ENCODE data around the gene SYT6.

The SYT6 gene

GRCh38 chr1:114153261-114154145 lies at the start of gene SYT6:
SYT6 (minus strand) TSS chr1:114153869; CDS start chr1:114153772, 97 bp downstream.
- DNase-seq: no peak

GRCh38 chr1:114201486-114201885 lies 47.8 kb upstream of the SYT6 start:
- DNase-seq: no peak

- DNase-seq: no peak
Measured at GRCh38 chr1:114199017-114199594, 45.4 kb upstream of the SYT6 start.

GRCh38 chr1:114196992-114197907 lies 43.6 kb upstream of the SYT6 start:
- DNase-seq: no peak

GRCh38 chr1:114195819-114196218 lies 42.1 kb upstream of the SYT6 start:
- no peak for DNase-seq

- no peak for DNase-seq
Measured at GRCh38 chr1:114192328-114192727, 38.7 kb upstream of the SYT6 start.

- no peak for DNase-seq
Measured at GRCh38 chr1:114189398-114189797, 35.7 kb upstream of the SYT6 start.

- no peak for DNase-seq
Measured at GRCh38 chr1:114181356-114181755, 27.7 kb upstream of the SYT6 start.

- no peak for DNase-seq
Measured at GRCh38 chr1:114180742-114181141, 27.1 kb upstream of the SYT6 start.

- no peak for DNase-seq
Measured at GRCh38 chr1:114178936-114179335, 25.3 kb upstream of the SYT6 start.

- DNase-seq: no peak
Measured at GRCh38 chr1:114177282-114177681, 23.6 kb upstream of the SYT6 start.

- DNase-seq: no peak
Measured at GRCh38 chr1:114176366-114176765, 22.7 kb upstream of the SYT6 start.

- no peak for DNase-seq
Measured at GRCh38 chr1:114173680-114174079, 20.0 kb upstream of the SYT6 start.

- no peak for DNase-seq
Measured at GRCh38 chr1:114169509-114169908, 15.8 kb upstream of the SYT6 start.

GRCh38 chr1:114167226-114167625 lies 13.6 kb upstream of the SYT6 start:
- no peak for DNase-seq

GRCh38 chr1:114164840-114165543 lies 11.3 kb upstream of the SYT6 start:
- DNase-seq: no peak

GRCh38 chr1:114159941-114160340 lies 6.3 kb upstream of the SYT6 start:
- DNase-seq: no peak

GRCh38 chr1:114157275-114157660 lies 3.6 kb upstream of the SYT6 start:
- no peak for DNase-seq

GRCh38 chr1:114156538-114157274 lies 3.0 kb upstream of the SYT6 start:
- no peak for DNase-seq

GRCh38 chr1:114155706-114156105 lies 2.0 kb upstream of the SYT6 start:
- no peak for DNase-seq

- peak; percentile 12 for DNase-seq
Measured at GRCh38 chr1:114154963-114155322, 1.3 kb upstream of the SYT6 start.
